Esophagus muscularis mucosa (tissue), 3 donors: Measurements from ENCODE around the gene TDRD12.

Source experiments
- CTCF ChIP-seq, 3 experiments: fragments of 200-600 bp in 2 of 3; fragments of 450-650 bp in 1 of 3; sonication (generic) in 2 of 3; IDR thresholded peaks; one replicate each; pipeline ENCODE4 v1.5.1; 2017 to 2019; ENCODE audit warnings: antibody characterized with exemption in 3 of 3, mild to moderate bottlenecking in 2 of 3, moderate library complexity in 1 of 3
- POLR2A ChIP-seq: fragments of 450-650 bp; IDR thresholded peaks from one replicate; pipeline ENCODE4 v1.6.1; 2017; ENCODE audit warnings: antibody characterized with exemption, moderate library complexity, mild to moderate bottlenecking, low read depth

- TF ChIP-seq CTCF (IDR thresholded peaks at IDR 0.05) (no peak), POLR2A (no peak)
Observed at GRCh38 chr19:32688311-32688710, 31.3 kb upstream of the TDRD12 start.
